DND-41 (cell line): Measurements from ENCODE around the gene ZDHHC17.
A peak's percentile ranks its signal among the peaks of the same experiment; 100 is the strongest.

ENCODE experiments used
- ATAC-seq: fragments of 200-7000 bp; cut with Tn5 transposase; 3 replicates; pipeline ENCODE4 v1.9.1; 2021; ENCODE audit warnings: low read depth; ENCODE audit not compliant: insufficient read depth
- DNase-seq: peaks from one replicate; pipeline ENCODE4 v3.0.0-alpha.2; 2020
- H2AFZ ChIP-seq: 2 replicates; pipeline ENCODE4 v1.6.0; 2012; ENCODE audit warnings: low read depth, low read length
- H3K27ac ChIP-seq: 2 replicates; pipeline ENCODE4 v1.5.1; 2012; ENCODE audit warnings: low read length, inconsistent platforms
- H3K27me3 ChIP-seq: fragments of 200-600 bp; sonication (generic); 2 replicates; pipeline ENCODE4 v1.6.0; 2012; ENCODE audit warnings: low read length, mild to moderate bottlenecking, inconsistent platforms; ENCODE audit not compliant: insufficient read depth, poor library complexity
- H3K36me3 ChIP-seq: 2 replicates; pipeline ENCODE4 v1.5.1; 2012; ENCODE audit warnings: low read length, inconsistent platforms; ENCODE audit not compliant: insufficient read depth
- H3K4me1 ChIP-seq: 2 replicates; pipeline ENCODE4 v1.5.1; 2012; ENCODE audit warnings: mild to moderate bottlenecking, low read length; ENCODE audit not compliant: insufficient read depth
- H3K4me2 ChIP-seq: 2 replicates; pipeline ENCODE4 v1.6.0; 2012; ENCODE audit warnings: mild to moderate bottlenecking, moderate library complexity, low read length, inconsistent platforms; ENCODE audit not compliant: insufficient read depth
- H3K4me3 ChIP-seq, 2 experiments: fragments of 200-600 bp in 1 of 2; shearing (Covaris generic) in 1 of 2; 2 replicates each; pipeline ENCODE4 v1.5.1; 2012 to 2016; ENCODE audit warnings: inconsistent platforms in 2 of 2, low read length in 2 of 2, mild to moderate bottlenecking in 2 of 2, low read depth in 1 of 2, moderate library complexity in 1 of 2
- H3K79me2 ChIP-seq: 2 replicates; pipeline ENCODE4 v1.6.0; 2012; ENCODE audit warnings: low read length, inconsistent platforms; ENCODE audit not compliant: insufficient read depth
- H3K9ac ChIP-seq: 2 replicates; pipeline ENCODE4 v1.6.0; 2012; ENCODE audit warnings: low read depth, mild to moderate bottlenecking, inconsistent platforms, low read length, moderate library complexity
- H3K9me3 ChIP-seq: 2 replicates; pipeline ENCODE4 v1.5.1; 2012; ENCODE audit warnings: low read length, moderate library complexity, mild to moderate bottlenecking, inconsistent platforms; ENCODE audit not compliant: insufficient read depth, severe bottlenecking
- H4K20me1 ChIP-seq: 2 replicates; pipeline ENCODE4 v1.6.0; 2012; ENCODE audit warnings: low read length; ENCODE audit not compliant: insufficient read depth
- CTCF ChIP-seq: IDR thresholded peaks from 2 replicates; pipeline ENCODE4 v1.5.1; 2012; ENCODE audit warnings: borderline replicate concordance, low read length, moderate library complexity, mild to moderate bottlenecking; ENCODE audit not compliant: poor library complexity, severe bottlenecking; ENCODE audit errors: extremely low read depth
- EZH2 ChIP-seq: IDR thresholded peaks from 3 replicates; pipeline ENCODE4 v1.6.1; 2012; ENCODE audit warnings: borderline replicate concordance, low read depth, mild to moderate bottlenecking, moderate library complexity, low read length, inconsistent platforms; ENCODE audit not compliant: severe bottlenecking

The ZDHHC17 gene

GRCh38 chr12:76763746-76764675 is at the start of gene ZDHHC17:
Gene ZDHHC17 (plus strand): TSS chr12:76764115. CDS start chr12:76764237, 122 bp downstream.
- peak within 1 kb of the TSS; percentile 89 to 97 for H3K4me3 ChIP-seq
- no peaks in the 10 kb centered on the region for H3K9me3 ChIP-seq
- peak within 1 kb of the TSS; percentile 98 for H2AFZ ChIP-seq
- ATAC-seq (peak; percentile 89), DNase-seq (peak; percentile 96)
- peaks cover 49% of the 10 kb centered on the region for H3K79me2 ChIP-seq
- H3K9ac ChIP-seq, result peak within 1 kb of the TSS; percentile 88
- peaks cover 28% of the 10 kb centered on the region for H3K4me1 ChIP-seq
- no peaks in the 10 kb centered on the region for H3K36me3 ChIP-seq
- peak within 1 kb of the TSS; percentile 96 for H3K27ac ChIP-seq
- no peaks in the 10 kb centered on the region for H3K27me3 ChIP-seq
- TF ChIP-seq EZH2, result no peak
- TF ChIP-seq CTCF, result no peak
- H3K4me2 ChIP-seq, result peak within 1 kb of the TSS; percentile 93
- H4K20me1 ChIP-seq, result no peaks in the 10 kb centered on the region; the same call in 1 of the 2 replicates

GRCh38 chr12:76714415-76714814 is 49.5 kb upstream of the ZDHHC17 start:
- peaks cover 3% of the 10 kb centered on the region for H3K27me3 ChIP-seq
- no peak overlapping the region for H3K4me2 ChIP-seq
- H3K4me3 ChIP-seq, result no peak overlapping the region
- H3K79me2 ChIP-seq, result no peaks in the 10 kb centered on the region
- H3K9ac ChIP-seq, result no peak overlapping the region
- no peak for DNase-seq
- H3K36me3 ChIP-seq, result no peaks in the 10 kb centered on the region
- H3K27ac ChIP-seq, result no peak overlapping the region
- ATAC-seq, result no peak
- no peaks in the 10 kb centered on the region for H3K9me3 ChIP-seq
- no peaks in the 10 kb centered on the region for H4K20me1 ChIP-seq
- no peaks in the 10 kb centered on the region for H3K4me1 ChIP-seq
- TF ChIP-seq CTCF, result no peak
- no peak for TF ChIP-seq EZH2
- no peak overlapping the region for H2AFZ ChIP-seq

- H2AFZ ChIP-seq, result no peak overlapping the region
- no peaks in the 10 kb centered on the region for H3K36me3 ChIP-seq
- TF ChIP-seq EZH2, result no peak
- no peak for TF ChIP-seq CTCF
- DNase-seq, result no peak
- ATAC-seq, result no peak
- no peaks in the 10 kb centered on the region for H3K4me1 ChIP-seq
- H3K4me2 ChIP-seq, result no peak overlapping the region
- no peak overlapping the region for H3K4me3 ChIP-seq
- no peaks in the 10 kb centered on the region for H4K20me1 ChIP-seq
- H3K79me2 ChIP-seq, result no peaks in the 10 kb centered on the region
- no peak overlapping the region for H3K9ac ChIP-seq
- peaks cover 3% of the 10 kb centered on the region for H3K27me3 ChIP-seq
- no peak overlapping the region for H3K27ac ChIP-seq
- no peaks in the 10 kb centered on the region for H3K9me3 ChIP-seq
Measured at GRCh38 chr12:76714861-76715260, 49.1 kb upstream of the ZDHHC17 start.
